ENCODE measurements around the gene PCSK5. TPM values are rescaled to one million over a fixed set of nuclear protein-coding genes. Genes with fewer than 3 reads are reported as not detected.

Gene PCSK5
- polyA plus RNA-seq, 1 donor from 2014 or later, result 1.7 TPM

GRCh38 chr9:76137931-76138330 lies 247.5 kb downstream of the PCSK5 start (continued):
- TF ChIP-seq EP300 (conservative IDR thresholded peaks at IDR 0.05; ENCODE audit: poor library complexity, severe bottlenecking) (no peak), POLR2AphosphoS5 (IDR thresholded peaks at IDR 0.05) (no peak), MXI1 (conservative IDR thresholded peaks at IDR 0.05; ENCODE audit: poor library complexity, severe bottlenecking) (no peak)

- H2AFZ ChIP-seq (ENCODE audit: low read depth, low read length), result no peak overlapping the region
- no peak overlapping the region for H3K4me2 ChIP-seq (ENCODE audit: low read length)
- no peaks in the 10 kb centered on the region for H3F3A ChIP-seq (ENCODE audit: insufficient read depth, low read length, poor library complexity, severe bottlenecking)
- H4K20me1 ChIP-seq (ENCODE audit: insufficient read depth), result no peaks in the 10 kb centered on the region
- H3K9me2 ChIP-seq (ENCODE audit: insufficient read depth, low read length), result no peaks in the 10 kb centered on the region
- no peak overlapping the region for H3K27ac ChIP-seq (ENCODE audit: low read length)
- no peaks in the 10 kb centered on the region for H3K36me3 ChIP-seq (ENCODE audit: insufficient read depth, low read length)
- H3K4me3 ChIP-seq (ENCODE audit: low read length), result no peak overlapping the region
- no peaks in the 10 kb centered on the region for H3K79me2 ChIP-seq (replicated peaks; ENCODE audit: insufficient read depth, low read length)
- H3K9ac ChIP-seq (ENCODE audit: low read length), result no peak overlapping the region
- TF ChIP-seq POLR2AphosphoS5 (IDR thresholded peaks at IDR 0.05), result no peak
- no peak for TF ChIP-seq MXI1 (conservative IDR thresholded peaks at IDR 0.05; ENCODE audit: poor library complexity, severe bottlenecking)
- no peak for TF ChIP-seq REST (IDR thresholded peaks at IDR 0.05; ENCODE audit: borderline replicate concordance)
- TF ChIP-seq RAD21 (conservative IDR thresholded peaks at IDR 0.05), result no peak
- no peak for TF ChIP-seq EZH2 (IDR thresholded peaks at IDR 0.05; ENCODE audit: borderline replicate concordance, insufficient read depth, low read length, poor library complexity, severe bottlenecking)
- TF ChIP-seq EP300 (conservative IDR thresholded peaks at IDR 0.05; ENCODE audit: poor library complexity, severe bottlenecking), result no peak
- no peak for TF ChIP-seq SMC3 (conservative IDR thresholded peaks at IDR 0.05; ENCODE audit: poor library complexity)
- no peak for TF ChIP-seq CTCF (IDR thresholded peaks at IDR 0.05; ENCODE audit: poor library complexity, severe bottlenecking)
- no peak for TF ChIP-seq TAF1 (IDR thresholded peaks at IDR 0.05; ENCODE audit: low read depth)
- H3K27me3 ChIP-seq (ENCODE audit: insufficient read depth, low read depth, low read length), result no peaks in the 10 kb centered on the region
- no peaks in the 10 kb centered on the region for H3K9me3 ChIP-seq (ENCODE audit: low read length)
Measured at GRCh38 chr9:76138360-76138759, 247.9 kb downstream of the PCSK5 start.

- no peak for TF ChIP-seq EP300 (conservative IDR thresholded peaks at IDR 0.05; ENCODE audit: poor library complexity, severe bottlenecking)
- TF ChIP-seq POLR2AphosphoS5 (IDR thresholded peaks at IDR 0.05), result no peak
- TF ChIP-seq SMC3 (conservative IDR thresholded peaks at IDR 0.05; ENCODE audit: poor library complexity), result no peak
- TF ChIP-seq EZH2 (IDR thresholded peaks at IDR 0.05; ENCODE audit: borderline replicate concordance, insufficient read depth, low read length, poor library complexity, severe bottlenecking), result no peak
- no peak for TF ChIP-seq RAD21 (conservative IDR thresholded peaks at IDR 0.05)
- no peak for TF ChIP-seq MXI1 (conservative IDR thresholded peaks at IDR 0.05; ENCODE audit: poor library complexity, severe bottlenecking)
- no peak for TF ChIP-seq CTCF (IDR thresholded peaks at IDR 0.05; ENCODE audit: poor library complexity, severe bottlenecking)
- TF ChIP-seq REST (IDR thresholded peaks at IDR 0.05; ENCODE audit: borderline replicate concordance), result no peak
- no peak for TF ChIP-seq TAF1 (IDR thresholded peaks at IDR 0.05; ENCODE audit: low read depth)
- Histone ChIP-seq H3K27me3 (ENCODE audit: insufficient read depth, low read depth, low read length) (no peaks in the 10 kb centered on the region), H2AFZ (ENCODE audit: low read depth, low read length) (no peak overlapping the region), H3F3A (ENCODE audit: insufficient read depth, low read length, poor library complexity, severe bottlenecking) (no peaks in the 10 kb centered on the region), H3K4me3 (ENCODE audit: low read length) (no peak overlapping the region), H3K36me3 (ENCODE audit: insufficient read depth, low read length) (no peaks in the 10 kb centered on the region), H3K79me2 (replicated peaks; ENCODE audit: insufficient read depth, low read length) (no peaks in the 10 kb centered on the region), H3K4me2 (ENCODE audit: low read length) (no peak overlapping the region), H4K20me1 (ENCODE audit: insufficient read depth) (no peaks in the 10 kb centered on the region), H3K9me2 (ENCODE audit: insufficient read depth, low read length) (no peaks in the 10 kb centered on the region), H3K9me3 (ENCODE audit: low read length) (no peaks in the 10 kb centered on the region), H3K9ac (ENCODE audit: low read length) (no peak overlapping the region), H3K27ac (ENCODE audit: low read length) (no peak overlapping the region)
Measured at GRCh38 chr9:76143834-76144233, 253.4 kb downstream of the PCSK5 start.

Data from neural cell (in vitro differentiated cells).